ENCODE measurements around the gene GFOD1.

Gene GFOD1

GRCh38 chr6:13315896-13316295 lies 171.5 kb downstream of the GFOD1 start:
- DNase-seq (ENCODE audit: low spot score), result no peak

- DNase-seq (ENCODE audit: low spot score), result no peak
Measured at GRCh38 chr6:13314806-13315205, 172.6 kb downstream of the GFOD1 start.

- no peak for DNase-seq (ENCODE audit: low spot score)
Measured at GRCh38 chr6:13311155-13311554, 176.2 kb downstream of the GFOD1 start.

- DNase-seq (ENCODE audit: low spot score), result no peak
Measured at GRCh38 chr6:13308332-13308731, 179.1 kb downstream of the GFOD1 start.

Data from CD4-positive, alpha-beta T cell treated with Interleukin-6 at 100 ng/mL for 8 hours (primary cell).